HG02588 (cell line): ENCODE data around the gene CPT1A.

Experiments used
- ATAC-seq: cut with Tn5 transposase; IDR thresholded peaks from one replicate; pipeline ENCODE4 v1.9.1; 2021; ENCODE audit warnings: mild to moderate bottlenecking, moderate library complexity; ENCODE audit not compliant: unreplicated experiment

The CPT1A gene

DNA sequence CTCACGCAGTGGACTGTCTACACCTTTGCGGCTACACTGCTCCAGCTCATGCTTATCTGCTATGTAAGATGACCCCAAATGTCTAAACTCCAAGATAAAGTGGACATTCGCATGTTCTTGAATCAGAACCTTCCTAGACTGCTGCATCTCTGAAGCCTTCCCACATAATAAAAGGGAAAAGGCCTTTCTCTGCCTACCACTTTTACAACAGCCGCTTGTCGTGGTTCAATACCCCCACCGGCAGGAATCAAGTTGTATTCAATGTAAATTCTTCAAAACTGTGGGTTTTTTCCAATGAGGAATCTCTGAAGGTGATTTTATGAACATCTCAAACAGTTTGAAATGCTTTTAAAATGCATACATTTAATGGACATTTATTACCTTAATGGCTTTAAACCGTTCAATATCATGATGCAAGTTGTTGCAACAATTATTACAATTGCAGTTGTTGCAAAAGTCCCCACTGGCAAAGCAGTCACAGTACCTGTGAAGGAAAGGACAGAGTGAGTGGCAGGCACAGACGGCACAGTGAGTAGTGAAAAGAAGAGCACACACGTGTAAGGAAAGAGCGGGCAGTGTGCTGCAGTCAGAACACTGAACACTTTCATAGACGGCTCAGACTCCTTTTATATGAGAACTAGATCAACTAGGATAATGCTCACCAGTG lies 126.1 kb downstream of the CPT1A start:
- ATAC-seq, result no peak

- no peak for ATAC-seq
Observed at GRCh38 chr11:68714060-68714856, 127.5 kb downstream of the CPT1A start.

GRCh38 chr11:68711114-68711513 lies 130.6 kb downstream of the CPT1A start:
- ATAC-seq, result no peak

GRCh38 chr11:68710409-68710808 lies 131.3 kb downstream of the CPT1A start:
- ATAC-seq, result no peak

DNA sequence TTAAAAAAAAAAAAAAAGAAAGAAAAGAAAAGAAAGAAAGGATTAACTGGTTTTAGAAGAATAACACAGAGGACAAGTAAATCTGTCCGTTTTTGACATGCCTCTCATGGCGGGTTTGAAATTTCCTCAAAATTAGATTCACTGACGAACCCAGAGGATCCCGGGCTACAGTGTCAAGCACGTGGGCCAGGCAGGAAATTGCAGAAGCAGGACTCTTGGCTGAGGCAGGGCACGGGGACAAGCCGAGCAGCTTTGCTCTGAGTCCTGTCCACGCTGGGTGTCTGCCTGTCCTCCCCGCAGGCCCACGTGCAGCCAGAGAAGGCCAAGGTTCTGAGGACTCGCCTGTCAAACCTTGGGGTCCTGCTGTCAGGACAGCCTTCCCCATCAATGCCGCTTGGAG lies 132.7 kb downstream of the CPT1A start:
- no peak for ATAC-seq

DNA sequence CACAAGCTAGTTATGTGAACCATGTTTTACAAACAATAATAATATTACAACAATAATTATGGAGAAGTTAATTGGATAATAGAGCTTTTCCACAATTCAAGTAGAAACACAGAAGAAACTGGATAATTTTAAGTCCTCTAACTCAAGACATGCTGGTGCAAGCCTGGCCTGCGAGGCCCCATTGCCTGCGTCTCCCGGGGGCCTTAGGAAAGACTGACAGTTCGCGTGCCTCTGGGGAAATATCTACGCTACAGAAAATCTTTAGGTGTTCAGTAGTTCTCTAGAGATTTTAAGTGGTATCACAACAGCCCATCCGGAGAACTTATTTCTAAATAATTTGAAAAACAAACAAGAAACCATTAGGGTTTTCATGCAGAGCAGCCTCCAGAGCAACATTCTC lies 134.2 kb downstream of the CPT1A start:
- ATAC-seq, result no peak

DNA sequence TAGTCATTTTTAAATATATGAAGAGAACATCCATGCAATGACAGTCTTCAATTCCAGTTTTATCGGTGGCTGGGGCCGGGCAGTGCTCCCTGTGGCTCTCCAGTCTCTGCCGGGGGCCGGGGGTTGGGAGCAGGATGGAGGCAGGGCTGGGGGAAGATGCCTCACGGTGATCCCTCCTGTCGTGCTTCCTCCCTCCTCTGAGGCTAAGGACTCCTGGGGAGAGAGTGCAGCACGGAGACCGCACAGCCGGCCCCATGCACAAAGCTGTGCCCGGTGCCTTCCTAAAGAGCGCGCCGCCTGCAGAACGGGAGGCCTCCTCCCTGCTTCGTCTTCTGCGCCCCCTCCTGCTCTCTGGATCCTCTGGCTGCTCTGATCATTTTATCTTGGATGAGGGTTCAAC lies 136.8 kb downstream of the CPT1A start:
- ATAC-seq, result no peak
